IMR-90 (cell line): Measurements from ENCODE around the gene FLT3LG. TPM values are rescaled to one million over a fixed set of nuclear protein-coding genes. Genes with fewer than 3 reads are reported as not detected.

Experiments used
- ATAC-seq: fragments of 200-7000 bp; cut with Tn5 transposase; 2 replicates; pipeline ENCODE4 v1.9.1; 2020; ENCODE audit warnings: low read depth, mild to moderate bottlenecking, moderate library complexity
- BruUV-seq: library from RNA; stranded (reverse); fragments of 400-500 nt; replicated peaks from 2 replicates; lab custom pipeline; 2021; lab: Mats Ljungman, UMichigan
- CTCF ChIA-PET: fragments of 300-600 bp; formaldehyde crosslinking; extraction: SDS; loops from one replicate; lab custom pipeline; 2021; ENCODE audit warnings: antibody characterized with exemption; lab: Yijun Ruan, JAX
- POLR2A ChIA-PET: fragments of 300-600 bp; sonication (Branson Sonifier 250); formaldehyde crosslinking; loops from one replicate; lab custom pipeline; 2022; ENCODE audit warnings: antibody characterized with exemption; ENCODE audit not compliant: unreplicated experiment; lab: Charles Lee
- DNase-seq: peaks from one replicate; pipeline ENCODE4 v3.0.0; 2013
- H2AFZ ChIP-seq: replicated peaks from 2 replicates; pipeline ENCODE3; 2013; ENCODE audit warnings: low read length, mild to moderate bottlenecking; ENCODE audit not compliant: poor library complexity
- H2AK5ac ChIP-seq: 2 replicates; pipeline ENCODE4 v1.6.1; 2013; ENCODE audit warnings: low read depth, low read length, inconsistent platforms
- H2AK9ac ChIP-seq: replicated peaks from 2 replicates; pipeline ENCODE3; 2013; ENCODE audit warnings: mild to moderate bottlenecking, low read depth, low read length, moderate library complexity; ENCODE audit not compliant: poor library complexity
- H2BK120ac ChIP-seq: 2 replicates; pipeline ENCODE4 v1.6.1; 2013; ENCODE audit warnings: low read depth, low read length, inconsistent platforms
- H2BK15ac ChIP-seq: 3 replicates; pipeline ENCODE4 v1.6.1; 2013; ENCODE audit warnings: low read depth, low read length, inconsistent platforms
- H2BK20ac ChIP-seq: 2 replicates; pipeline ENCODE4 v1.6.1; 2013; ENCODE audit warnings: low read depth, mild to moderate bottlenecking, inconsistent platforms, low read length, moderate library complexity
- H2BK5ac ChIP-seq: 2 replicates; pipeline ENCODE4 v1.6.1; 2013; ENCODE audit warnings: mild to moderate bottlenecking, low read depth, low read length, inconsistent platforms; ENCODE audit not compliant: poor library complexity, severe bottlenecking
- H3K14ac ChIP-seq: replicated peaks from 2 replicates; pipeline ENCODE4 v1.6.1; 2013; ENCODE audit warnings: low read depth, low read length, inconsistent platforms
- H3K18ac ChIP-seq: 2 replicates; pipeline ENCODE4 v1.6.1; 2013; ENCODE audit warnings: low read depth, low read length, control low read depth
- H3K23ac ChIP-seq: 2 replicates; pipeline ENCODE4 v1.6.1; 2013; ENCODE audit warnings: low read depth, low read length, inconsistent platforms
- H3K27ac ChIP-seq: 2 replicates; pipeline ENCODE4 v1.5.1; 2013; ENCODE audit warnings: mild to moderate bottlenecking, control low read depth, low read length; ENCODE audit not compliant: insufficient read depth
- H3K27me3 ChIP-seq: 2 replicates; pipeline ENCODE4 v1.6.1; 2013; ENCODE audit warnings: low read length; ENCODE audit not compliant: control insufficient read depth, insufficient read depth
- H3K36me3 ChIP-seq: 2 replicates; pipeline ENCODE4 v1.6.1; 2013; ENCODE audit warnings: low read length, mixed read lengths; ENCODE audit not compliant: control insufficient read depth, insufficient read depth
- H3K4ac ChIP-seq: 2 replicates; pipeline ENCODE4 v1.6.1; 2013; ENCODE audit warnings: low read depth, low read length, inconsistent platforms
- H3K4me1 ChIP-seq: 2 replicates; pipeline ENCODE4 v1.6.1; 2013; ENCODE audit warnings: low read length, mixed read lengths; ENCODE audit not compliant: control insufficient read depth, insufficient read depth
- H3K4me2 ChIP-seq: 2 replicates; pipeline ENCODE4 v1.6.1; 2013; ENCODE audit warnings: low read depth, mild to moderate bottlenecking, control low read depth, low read length, moderate library complexity
- H3K4me3 ChIP-seq: 2 replicates; pipeline ENCODE4 v1.5.1; 2013; ENCODE audit warnings: low read depth, mild to moderate bottlenecking, control low read depth, low read length, moderate library complexity; ENCODE audit not compliant: insufficient read depth
- H3K56ac ChIP-seq: 2 replicates; pipeline ENCODE4 v1.6.1; 2013; ENCODE audit warnings: low read length, inconsistent platforms; ENCODE audit not compliant: insufficient read depth; ENCODE audit errors: extremely low read depth
- H3K79me1 ChIP-seq, 2 experiments: 2 replicates each; pipeline ENCODE4 v1.6.1; 2013; ENCODE audit warnings: low read length in 2 of 2, inconsistent platforms in 1 of 2, low read depth in 1 of 2
- H3K9ac ChIP-seq: 2 replicates; pipeline ENCODE4 v1.6.1; 2013; ENCODE audit warnings: low read depth, low read length, control low read depth
- H3K9me1 ChIP-seq: 2 replicates; pipeline ENCODE4 v1.6.1; 2013; ENCODE audit warnings: low read length, inconsistent platforms; ENCODE audit not compliant: insufficient read depth
- H3K9me3 ChIP-seq: 2 replicates; pipeline ENCODE4 v1.6.1; 2013; ENCODE audit warnings: low read length; ENCODE audit not compliant: control insufficient read depth, insufficient read depth
- H4K20me1 ChIP-seq: 2 replicates; pipeline ENCODE4 v1.6.1; 2013; ENCODE audit warnings: low read length, inconsistent platforms; ENCODE audit not compliant: insufficient read depth
- H4K5ac ChIP-seq: 2 replicates; pipeline ENCODE4 v1.6.1; 2013; ENCODE audit warnings: mild to moderate bottlenecking, low read depth, low read length, control low read depth
- H4K8ac ChIP-seq, 2 experiments: 2 replicates each; pipeline ENCODE4 v1.6.1; 2013; ENCODE audit warnings: low read depth in 2 of 2, low read length in 2 of 2, control low read depth in 1 of 2, inconsistent platforms in 1 of 2
- H4K91ac ChIP-seq: 2 replicates; pipeline ENCODE4 v1.6.1; 2013; ENCODE audit warnings: low read depth, low read length, inconsistent platforms; ENCODE audit not compliant: insufficient read depth
- WGBS, 2 experiments: methylation state at CpG; one replicate each; pipeline versions ENCODE4 v1.1.5 to v1.1.7; 2013; ENCODE audit warnings: missing lambda C conversion rate in 2 of 2; ENCODE audit not compliant: insufficient read length in 1 of 2; ENCODE audit errors: extremely low coverage in 2 of 2; 5-methylcytosine and 5-hydroxymethylcytosine counted together
- dilution Hi-C: fragments of 300-500 bp; cut with HindIII; formaldehyde crosslinking; loops from one replicate; pipeline ENCODE4 v1.14.3; 2018; ENCODE audit warnings: low sequenced_read_pairs; ENCODE audit not compliant: unreplicated experiment
- in situ Hi-C: fragments of 300-500 bp; cut with MboI; formaldehyde crosslinking; loops from 3 replicates; pipeline ENCODE4 v1.14.3; 2019; ENCODE audit warnings: low sequenced_read_pairs, inconsistent platforms, mixed read lengths
- intact Hi-C: fragments of 100-400 bp; cut with micrococcal nuclease; formaldehyde crosslinking; loops from 2 replicates; pipeline ENCODE4 v1.10.0; 2022
- polyA plus RNA-seq, 3 experiments: library from polyadenylated mRNA; depleted of rRNA; stranded (reverse); fragments of >200 nt; gene quantifications; 2 replicates each; pipeline ENCODE4 v1.2.3, GENCODE V29; 2012; ENCODE audit warnings: low replicate concordance in 1 of 3
- total RNA-seq: library from RNA; depleted of rRNA; stranded (reverse); fragments of >200 nt; gene quantifications from 2 replicates; pipeline ENCODE4 v1.2.3, GENCODE V29; 2012
- TF ChIP-seq, protein P1 (sequence below): conservative IDR thresholded peaks from 2 replicates; pipeline ENCODE4 v1.5.1; 2012; ENCODE audit warnings: mild to moderate bottlenecking, low read depth, low read length, improper control_type of control experiment

Gene FLT3LG
- total and polyA plus RNA-seq, 2 of the 4 experiments (the other 2 are of a cell fraction) = 0.90 to 8.3 TPM

DNA sequence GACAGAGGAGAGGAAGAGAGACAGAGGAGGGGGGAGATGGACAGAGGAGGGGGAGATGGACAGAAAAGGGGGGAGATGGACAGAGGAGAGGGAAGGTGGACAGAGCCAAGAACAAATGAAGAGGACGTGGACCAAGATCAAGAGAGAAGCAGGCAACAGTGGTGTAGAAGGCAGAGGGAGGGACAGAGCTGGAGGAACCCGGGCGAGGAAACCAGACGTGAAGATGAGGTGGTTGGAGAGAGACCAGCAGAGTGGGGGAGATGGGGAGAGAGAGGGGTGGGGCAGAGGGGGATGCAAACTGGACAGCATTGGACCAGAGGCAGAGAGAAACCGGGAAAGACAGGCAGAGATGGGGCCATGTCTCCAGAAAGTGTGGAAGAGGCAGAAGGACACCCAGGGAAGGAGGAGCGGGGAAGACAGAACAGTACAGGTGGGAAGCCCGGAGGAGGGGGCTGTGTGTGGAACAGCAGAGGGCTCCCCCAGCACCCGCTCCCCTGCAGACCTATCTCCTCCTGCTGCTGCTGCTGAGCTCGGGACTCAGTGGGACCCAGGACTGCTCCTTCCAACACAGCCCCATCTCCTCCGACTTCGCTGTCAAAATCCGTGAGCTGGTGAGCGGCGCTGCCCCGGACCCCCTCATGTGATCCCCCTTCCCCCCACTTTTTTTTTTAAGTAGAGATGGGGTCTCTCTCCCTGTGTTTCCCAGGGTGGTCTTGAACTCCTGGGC lies 1.3 kb downstream of the FLT3LG start:
- Histone ChIP-seq H2AK9ac (peak overlapping the region; percentile 96), H3K18ac (no peak overlapping the region), H3K4ac (peak overlapping the region; percentile 96), H3K4me2 (peak overlapping the region; percentile 93), H3K56ac (no peak overlapping the region), H3K27me3 (no peaks in the 10 kb centered on the region), H4K91ac (no peak overlapping the region), H4K5ac (no peak overlapping the region; the same call in 1 of the 2 replicates), H2AK5ac (peak overlapping the region; percentile 99; the same call in 1 of the 2 replicates), H3K36me3 (peaks cover 1% of the 10 kb centered on the region; the same call in 1 of the 2 replicates), H2BK20ac (no peak overlapping the region), H3K27ac (no peak overlapping the region), H2BK15ac (no peak overlapping the region), H3K9me1 (peaks cover 12% of the 10 kb centered on the region; the same call in 1 of the 2 replicates), H3K14ac (peak overlapping the region; percentile 92; the same call in 1 of the 2 replicates), H4K20me1 (no peaks in the 10 kb centered on the region), H3K4me1 (peaks cover 11% of the 10 kb centered on the region; the same call in 1 of the 2 replicates), H3K4me3 (no peak overlapping the region), H2BK5ac (no peak overlapping the region), H3K9me3 (no peaks in the 10 kb centered on the region), H3K79me1 (peaks cover 0 to 8% of the 10 kb centered on the region in 2 experiments; a peak in 2 of 4 replicates), H3K9ac (no peak overlapping the region; the same call in 1 of the 2 replicates), H4K8ac (peak overlapping the region; percentile 85 to 96; a peak in 2 of 4 replicates), H2BK120ac (no peak overlapping the region), H3K23ac (peak overlapping the region; percentile 73; the same call in 1 of the 2 replicates), H2AFZ (peak overlapping the region; percentile 66)
- intact Hi-C loops (no loop called here), in situ Hi-C loops (no loop called here), dilution Hi-C loops (no loop called here)
- ChIA-PET CTCF (interaction anchor here (1.0 kb wide), 1 partner anchor 84 kb away, joined by 4 read pairs; no protein-coding TSS in a partner anchor), POLR2A (no interaction called here)
- ATAC-seq (no peak), DNase-seq (no peak)
- TF ChIP-seq, protein P1, sequence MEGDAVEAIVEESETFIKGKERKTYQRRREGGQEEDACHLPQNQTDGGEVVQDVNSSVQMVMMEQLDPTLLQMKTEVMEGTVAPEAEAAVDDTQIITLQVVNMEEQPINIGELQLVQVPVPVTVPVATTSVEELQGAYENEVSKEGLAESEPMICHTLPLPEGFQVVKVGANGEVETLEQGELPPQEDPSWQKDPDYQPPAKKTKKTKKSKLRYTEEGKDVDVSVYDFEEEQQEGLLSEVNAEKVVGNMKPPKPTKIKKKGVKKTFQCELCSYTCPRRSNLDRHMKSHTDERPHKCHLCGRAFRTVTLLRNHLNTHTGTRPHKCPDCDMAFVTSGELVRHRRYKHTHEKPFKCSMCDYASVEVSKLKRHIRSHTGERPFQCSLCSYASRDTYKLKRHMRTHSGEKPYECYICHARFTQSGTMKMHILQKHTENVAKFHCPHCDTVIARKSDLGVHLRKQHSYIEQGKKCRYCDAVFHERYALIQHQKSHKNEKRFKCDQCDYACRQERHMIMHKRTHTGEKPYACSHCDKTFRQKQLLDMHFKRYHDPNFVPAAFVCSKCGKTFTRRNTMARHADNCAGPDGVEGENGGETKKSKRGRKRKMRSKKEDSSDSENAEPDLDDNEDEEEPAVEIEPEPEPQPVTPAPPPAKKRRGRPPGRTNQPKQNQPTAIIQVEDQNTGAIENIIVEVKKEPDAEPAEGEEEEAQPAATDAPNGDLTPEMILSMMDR = no peak
- WGBS, 2 experiments = 57% methylated on average over 5 of the region's 15 CpGs; no CpG with 5 or more reads in 1 of the 2 experiments
- BruUV-seq = no TSS peak
